Endothelial cell of umbilical vein (primary cell): Measurements from ENCODE around the gene DNM2. TPM values are rescaled to one million over a fixed set of nuclear protein-coding genes. Genes with fewer than 3 reads are reported as not detected.

Experiments used
- BruUV-seq: library from RNA; stranded (reverse); fragments of 400-500 nt; replicated peaks from 2 replicates; lab custom pipeline; 2021; lab: Mats Ljungman, UMichigan
- CTCF ChIA-PET: fragments of 300-600, 350-600 bp; sonication (Branson Sonifier 250); formaldehyde crosslinking; loops from one replicate; lab custom pipeline; 2021; ENCODE audit warnings: antibody characterized with exemption, inconsistent platforms; lab: Charles Lee
- POLR2A ChIA-PET: fragments of 300-600, 350-600 bp; sonication (Branson Sonifier 250); formaldehyde crosslinking; loops from one replicate; lab custom pipeline; 2021; ENCODE audit warnings: antibody characterized with exemption, inconsistent platforms; lab: Charles Lee
- DNase-seq: peaks from one replicate; pipeline ENCODE4 v3.0.0-alpha.2; 2011; ENCODE audit warnings: low read depth, low spot score
- FAIRE-seq: peaks from 2 replicates; lab custom pipeline; 2011; peaks lifted over from hg19 to GRCh38; lab: Jason Lieb, UNC
- H2AFZ ChIP-seq: 2 replicates; pipeline ENCODE4 v1.6.0; 2012; ENCODE audit warnings: low read depth, low read length, control low read depth, inconsistent platforms
- H3K27ac ChIP-seq: 2 replicates; pipeline ENCODE4 v1.5.1; 2011; ENCODE audit warnings: low read depth, mild to moderate bottlenecking, control low read depth, low read length, moderate library complexity; ENCODE audit not compliant: insufficient read depth
- H3K27me3 ChIP-seq, 2 experiments: 2 replicates each; pipeline versions ENCODE4 v1.6.0 to v1.6.1; 2011; ENCODE audit warnings: low read length in 2 of 2, mixed read lengths in 1 of 2; ENCODE audit not compliant: control insufficient read depth in 2 of 2, insufficient read depth in 2 of 2
- H3K36me3 ChIP-seq, 2 experiments: 2 replicates in 1 of 2; 3 replicates in 1 of 2; pipeline ENCODE4 v1.5.1; 2011; ENCODE audit warnings: low read length in 2 of 2, mild to moderate bottlenecking in 1 of 2, moderate library complexity in 1 of 2; ENCODE audit not compliant: control insufficient read depth in 2 of 2, insufficient read depth in 2 of 2; ENCODE audit errors: extremely low read depth in 1 of 2
- H3K4me1 ChIP-seq: 3 replicates; pipeline ENCODE4 v1.5.1; 2011; ENCODE audit warnings: mild to moderate bottlenecking, low read length; ENCODE audit not compliant: control insufficient read depth, insufficient read depth; ENCODE audit errors: extremely low read depth
- H3K4me2 ChIP-seq: 2 replicates; pipeline ENCODE4 v1.6.1; 2011; ENCODE audit warnings: low read length, control low read depth, mixed read lengths; ENCODE audit not compliant: insufficient read depth
- H3K4me3 ChIP-seq, 3 experiments: fragments of 200-600 bp in 1 of 3; sonication (generic), shearing (Covaris generic) in 1 of 3; replicated peaks in 1 of 3; 2 replicates each; pipeline ENCODE4 v1.5.1; 2011 to 2016; ENCODE audit warnings: control low read depth in 3 of 3, low read length in 3 of 3, mild to moderate bottlenecking in 2 of 3, inconsistent platforms in 1 of 3, low read depth in 1 of 3, moderate library complexity in 1 of 3; ENCODE audit not compliant: insufficient read depth in 1 of 3
- H3K79me2 ChIP-seq: 2 replicates; pipeline ENCODE4 v1.6.0; 2012; ENCODE audit warnings: low read length, inconsistent platforms; ENCODE audit not compliant: control insufficient read depth, insufficient read depth
- H3K9ac ChIP-seq: replicated peaks from 2 replicates; pipeline ENCODE3; 2011; ENCODE audit warnings: low read length, control low read depth; ENCODE audit not compliant: insufficient read depth; ENCODE audit errors: extremely low read depth
- H3K9me1 ChIP-seq: replicated peaks from 3 replicates; pipeline ENCODE4 v1.6.0; 2011; ENCODE audit warnings: mild to moderate bottlenecking, low read length; ENCODE audit not compliant: control insufficient read depth, insufficient read depth; ENCODE audit errors: extremely low read depth
- H3K9me3 ChIP-seq: replicated peaks from 2 replicates; pipeline ENCODE4 v1.5.1; 2012; ENCODE audit warnings: low read length, inconsistent platforms; ENCODE audit not compliant: control insufficient read depth, insufficient read depth
- H4K20me1 ChIP-seq: replicated peaks from 2 replicates; pipeline ENCODE3; 2011; ENCODE audit warnings: mild to moderate bottlenecking, low read length; ENCODE audit not compliant: control insufficient read depth, insufficient read depth; ENCODE audit errors: extremely low read depth
- CTCF ChIP-seq, 2 donors: IDR thresholded peaks; 1 replicate in 1 of 2; 2 replicates in 1 of 2; pipeline ENCODE4 v1.5.1; 2011; ENCODE audit warnings: low read length in 2 of 2, mild to moderate bottlenecking in 2 of 2, moderate library complexity in 2 of 2, control low read depth in 1 of 2, inconsistent platforms in 1 of 2, low read depth in 1 of 2; ENCODE audit not compliant: insufficient read depth in 1 of 2; ENCODE audit errors: extremely low read depth in 1 of 2
- EZH2 ChIP-seq: IDR thresholded peaks from 2 replicates; pipeline ENCODE4 v1.6.1; 2012; ENCODE audit warnings: borderline replicate concordance, low read depth, mild to moderate bottlenecking, moderate library complexity, low read length, inconsistent platforms; ENCODE audit not compliant: severe bottlenecking
- FOS ChIP-seq: IDR thresholded peaks from 2 replicates; pipeline ENCODE4 v1.6.1; 2011; ENCODE audit warnings: mild to moderate bottlenecking, low read length, moderate library complexity, borderline replicate concordance; ENCODE audit not compliant: insufficient read depth
- GATA2 ChIP-seq: IDR thresholded peaks from 2 replicates; pipeline ENCODE4 v1.7.0; 2011; ENCODE audit warnings: low read depth, mild to moderate bottlenecking, moderate library complexity, mixed read lengths, low read length; ENCODE audit not compliant: insufficient read length, insufficient read depth
- JUN ChIP-seq: IDR thresholded peaks from 2 replicates; pipeline ENCODE4 v1.6.1; 2011; ENCODE audit warnings: borderline replicate concordance, low read depth; ENCODE audit not compliant: insufficient read length, insufficient read depth
- MAX ChIP-seq: IDR thresholded peaks from 2 replicates; pipeline ENCODE4 v1.6.1; 2011; ENCODE audit not compliant: insufficient read depth, insufficient read length
- MYC ChIP-seq: IDR thresholded peaks from one replicate; pipeline ENCODE4 v1.6.1; 2011; ENCODE audit warnings: mild to moderate bottlenecking, low read depth, low read length
- POLR2A ChIP-seq: IDR thresholded peaks from 2 replicates; pipeline ENCODE4 v1.6.1; 2012; ENCODE audit warnings: low read depth, mild to moderate bottlenecking, control low read depth, low read length
- POLR2AphosphoS5 ChIP-seq: IDR thresholded peaks from 2 replicates; pipeline ENCODE4 v1.6.1; 2012; ENCODE audit warnings: low read depth, mild to moderate bottlenecking, control low read depth, low read length, moderate library complexity; ENCODE audit not compliant: insufficient read depth
- dilution Hi-C: fragments of 300-500 bp; cut with MboI; formaldehyde crosslinking; loops from one replicate; pipeline ENCODE4 v1.15.0; 2019; ENCODE audit warnings: low sequenced_read_pairs; ENCODE audit not compliant: extremely low pct_ligation_motif_present
- intact Hi-C: fragments of 100-400 bp; cut with micrococcal nuclease; formaldehyde crosslinking; loops from one replicate; pipeline ENCODE4 v1.10.0; 2022
- polyA plus RNA-seq, 4 experiments: library from polyadenylated mRNA; depleted of rRNA in 3 of 4; stranded (reverse) in 3 of 4; unstranded in 1 of 4; fragments of >200 nt; gene quantifications; 2 replicates each; pipeline versions ENCODE4 v1.2.1 to v1.2.3, GENCODE V29; 2011 to 2012; ENCODE audit warnings: missing spikeins in 1 of 4
- total RNA-seq: library from RNA; stranded (reverse); gene quantifications from 2 replicates; pipeline ENCODE4 v1.2.3, GENCODE V29; 2021

DNM2 gene
- total and polyA plus RNA-seq, 2 donors (not counting 3 experiments of a cell fraction or from before 2014, with no cell fraction given) = 81.8 to 175 TPM

GRCh38 chr19:10872546-10873107, 154.7 kb downstream of the DNM2 start:
- FAIRE-seq = no peak
- no peaks in the 10 kb centered on the region for H3K36me3 ChIP-seq
- BruUV-seq = no TSS peak
- H3K27ac ChIP-seq = no peak overlapping the region
- H3K4me2 ChIP-seq = peak overlapping the region; percentile 94
- peaks cover 51% of the 10 kb centered on the region for H3K79me2 ChIP-seq
- CTCF ChIA-PET = interaction anchor here (0.7 to 1.8 kb wide), 13 partner anchors 8 to 155 kb away, joined by 3 to 7 read pairs (median 4); partner anchors contain the start of gene DNM2
- DNase-seq = peak; percentile 22
- H3K9me1 ChIP-seq = no peaks in the 10 kb centered on the region
- peaks cover 12% of the 10 kb centered on the region for H3K4me1 ChIP-seq
- no peaks in the 10 kb centered on the region for H3K9me3 ChIP-seq
- intact Hi-C loops = loop anchor here (5.0 kb wide), 1 partner anchor 55 kb away; the partner anchor contains the start of genes TIMM29 and YIPF2
- no peaks in the 10 kb centered on the region for H3K27me3 ChIP-seq
- dilution Hi-C loops = no loop called here
- TF ChIP-seq GATA2 (no peak), FOS (no peak), CTCF (IDR thresholded peaks at IDR 0.05; ENCODE audit: extremely low read depth in 1 of 2, insufficient read depth in 1 of 2, low read depth in 1 of 2, low read length in 2 of 2) (no peak), POLR2A (no peak), MYC (no peak), MAX (no peak), JUN (no peak), EZH2 (no peak), POLR2AphosphoS5 (no peak)
- H3K9ac ChIP-seq = peak overlapping the region; percentile 73
- peak overlapping the region; percentile 90 for H2AFZ ChIP-seq
- H4K20me1 ChIP-seq = no peaks in the 10 kb centered on the region
- peak overlapping the region; percentile 60 to 100 (median 99) for H3K4me3 ChIP-seq
- POLR2A ChIA-PET = no interaction called here
